ENCODE measurements around the gene EML1. TPM values are rescaled to one million over a fixed set of nuclear protein-coding genes. Genes with fewer than 3 reads are reported as not detected.

Gene EML1
- total RNA-seq, 1 donor from 2014 or later = 33.3 TPM

GRCh38 chr14:99950181-99950580 is 157.0 kb downstream of the EML1 start:
- H3K9me3 ChIP-seq (replicated peaks) = no peaks in the 10 kb centered on the region
- TF ChIP-seq CTCF (IDR thresholded peaks at IDR 0.05; ENCODE audit: borderline replicate concordance) = no peak
- H3K4me3 ChIP-seq = no peak overlapping the region
- DNase-seq = no peak
- intact Hi-C loops (cut with micrococcal nuclease) = no loop called here
- no peak overlapping the region for H3K27ac ChIP-seq (replicated peaks)
- peaks cover 37% of the 10 kb centered on the region for H3K27me3 ChIP-seq (ENCODE audit: low read depth)
- H3K36me3 ChIP-seq = no peaks in the 10 kb centered on the region
- H3K4me1 ChIP-seq = peaks cover 19% of the 10 kb centered on the region

- Histone ChIP-seq H3K27me3 (ENCODE audit: low read depth) (peaks cover 40% of the 10 kb centered on the region), H3K27ac (replicated peaks) (no peak overlapping the region), H3K4me1 (peaks cover 19% of the 10 kb centered on the region), H3K36me3 (no peaks in the 10 kb centered on the region), H3K4me3 (no peak overlapping the region), H3K9me3 (replicated peaks) (no peaks in the 10 kb centered on the region)
- intact Hi-C loops (cut with micrococcal nuclease) = no loop called here
- no peak for DNase-seq
- TF ChIP-seq CTCF (IDR thresholded peaks at IDR 0.05; ENCODE audit: borderline replicate concordance) = no peak
Measured at GRCh38 chr14:99951085-99951484, 157.9 kb downstream of the EML1 start.

GRCh38 chr14:99952039-99952438 is 158.8 kb downstream of the EML1 start:
- intact Hi-C loops (cut with micrococcal nuclease) = no loop called here

GRCh38 chr14:99952453-99952852 is 159.2 kb downstream of the EML1 start:
- H3K4me1 ChIP-seq = peaks cover 5% of the 10 kb centered on the region
- no peak overlapping the region for H3K27ac ChIP-seq (replicated peaks)
- intact Hi-C loops (cut with micrococcal nuclease) = no loop called here
- DNase-seq = no peak
- no peaks in the 10 kb centered on the region for H3K9me3 ChIP-seq (replicated peaks)
- H3K4me3 ChIP-seq = no peak overlapping the region
- TF ChIP-seq CTCF (IDR thresholded peaks at IDR 0.05; ENCODE audit: borderline replicate concordance) = no peak
- peaks cover 50% of the 10 kb centered on the region for H3K27me3 ChIP-seq (ENCODE audit: low read depth)
- no peaks in the 10 kb centered on the region for H3K36me3 ChIP-seq

More at GRCh38 chr14:99952039-99952438, 158.8 kb downstream of the EML1 start:
- H3K4me3 ChIP-seq = no peak overlapping the region
- H3K9me3 ChIP-seq (replicated peaks) = no peaks in the 10 kb centered on the region
- H3K36me3 ChIP-seq = no peaks in the 10 kb centered on the region
- peaks cover 48% of the 10 kb centered on the region for H3K27me3 ChIP-seq (ENCODE audit: low read depth)
- no peak overlapping the region for H3K27ac ChIP-seq (replicated peaks)
- TF ChIP-seq CTCF (IDR thresholded peaks at IDR 0.05; ENCODE audit: borderline replicate concordance) = no peak
- H3K4me1 ChIP-seq = peaks cover 10% of the 10 kb centered on the region
- no peak for DNase-seq

- no peak overlapping the region for H3K4me3 ChIP-seq
- H3K9me3 ChIP-seq (replicated peaks) = no peaks in the 10 kb centered on the region
- H3K36me3 ChIP-seq = no peaks in the 10 kb centered on the region
- intact Hi-C loops (cut with micrococcal nuclease) = no loop called here
- DNase-seq = no peak
- H3K4me1 ChIP-seq = no peaks in the 10 kb centered on the region
- H3K27ac ChIP-seq (replicated peaks) = no peak overlapping the region
- H3K27me3 ChIP-seq (ENCODE audit: low read depth) = peaks cover 55% of the 10 kb centered on the region
- TF ChIP-seq CTCF (IDR thresholded peaks at IDR 0.05; ENCODE audit: borderline replicate concordance) = no peak
Measured at GRCh38 chr14:99955826-99956455, 162.7 kb downstream of the EML1 start.
